Measurements from ENCODE around the gene GABBR2.

The GABBR2 gene

GRCh38 chr9:98625728-98626127, 83.0 kb downstream of the GABBR2 start:
- DNase-seq = no peak

- no peak for DNase-seq
Observed at GRCh38 chr9:98619788-98620187, 88.9 kb downstream of the GABBR2 start.

DNA sequence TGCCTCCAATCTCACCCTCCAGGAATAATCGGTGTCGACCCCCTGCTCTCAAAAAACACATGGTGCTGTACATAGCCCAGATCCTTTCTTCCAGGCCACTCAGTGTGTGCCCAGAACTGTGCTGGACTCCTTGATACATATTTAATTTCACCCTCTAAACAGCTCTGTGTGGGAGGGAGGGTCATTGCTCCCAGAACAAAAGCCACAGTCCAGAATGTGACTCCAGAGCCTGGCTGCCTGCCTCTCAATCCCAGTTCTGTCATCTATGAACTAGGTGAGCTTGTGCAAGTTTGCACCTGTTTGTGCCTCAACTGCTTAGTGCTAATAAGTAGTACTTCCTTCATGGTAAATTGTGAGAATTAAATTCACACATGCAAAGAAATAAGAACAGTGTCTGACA, 93.1 kb downstream of the GABBR2 start:
- DNase-seq = no peak

- DNase-seq = no peak
Observed at GRCh38 chr9:98614941-98615340, 93.8 kb downstream of the GABBR2 start.

GRCh38 chr9:98612061-98612752, 96.5 kb downstream of the GABBR2 start:
- no peak for DNase-seq

- no peak for DNase-seq
Observed at GRCh38 chr9:98611319-98611718, 97.4 kb downstream of the GABBR2 start.

- DNase-seq = no peak
Observed at GRCh38 chr9:98610711-98611110, 98.0 kb downstream of the GABBR2 start.

DNA sequence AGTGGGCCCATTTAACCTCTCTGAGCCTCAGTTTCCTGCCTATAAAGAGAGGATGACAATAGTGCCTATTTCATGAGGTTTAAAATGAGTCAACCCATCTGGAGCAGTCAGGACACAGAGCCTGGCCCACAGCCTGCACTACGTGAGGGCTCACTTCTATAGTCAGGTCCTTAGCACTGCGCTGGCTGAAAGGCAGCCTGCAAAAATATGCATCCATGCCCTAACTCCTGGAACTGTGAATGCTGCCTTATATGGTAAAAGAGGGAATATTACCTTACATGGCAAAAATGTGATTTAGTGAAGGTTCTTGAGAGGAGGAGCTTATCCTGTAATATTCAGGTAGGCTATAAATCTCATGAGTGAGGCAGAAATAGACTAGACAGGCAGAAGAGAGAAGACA, 98.5 kb downstream of the GABBR2 start:
- DNase-seq = no peak

DNA sequence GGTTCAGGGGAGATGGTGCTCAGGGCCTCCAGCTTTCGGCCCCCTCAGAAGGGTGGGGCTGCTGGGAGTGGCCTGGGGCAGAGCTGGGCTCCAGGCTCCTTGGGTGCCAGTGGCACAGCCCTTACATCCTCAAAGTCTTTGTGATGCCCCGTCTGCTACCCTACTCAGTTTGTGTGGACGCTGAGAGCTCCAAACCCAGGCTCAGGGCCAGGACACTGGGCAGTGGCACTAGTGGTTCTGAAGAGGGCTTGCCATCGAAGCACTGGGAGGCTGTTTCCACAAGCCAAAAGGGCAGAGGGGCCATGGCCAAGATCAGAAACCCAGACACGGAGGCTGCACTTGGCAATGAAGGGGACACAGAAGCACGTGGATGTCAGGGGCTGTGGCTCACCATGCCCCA, 99.1 kb downstream of the GABBR2 start:
- DNase-seq = no peak

DNA sequence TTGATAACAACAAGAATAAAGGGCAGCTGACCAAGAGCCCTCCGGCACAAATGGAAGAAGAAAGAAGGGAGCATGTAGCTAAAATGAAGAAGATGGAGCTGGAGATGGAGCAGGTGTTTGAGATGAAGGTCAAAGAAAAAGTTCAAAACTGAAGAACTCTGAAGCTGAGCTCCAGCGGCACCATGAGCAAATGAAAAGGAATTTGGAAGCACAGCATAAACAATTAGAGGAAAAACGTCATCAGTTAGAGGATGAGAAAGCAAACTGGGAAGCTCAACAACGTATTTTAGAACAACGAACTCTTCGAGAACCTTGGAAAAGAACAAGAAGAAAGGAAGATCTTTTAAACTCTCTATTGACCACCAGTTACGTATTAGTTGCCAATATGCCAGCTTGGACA, 100.9 kb downstream of the GABBR2 start:
- DNase-seq = no peak

GRCh38 chr9:98607152-98607551, 101.6 kb downstream of the GABBR2 start:
- no peak for DNase-seq

- no peak for DNase-seq
Observed at GRCh38 chr9:98606730-98607129, 102.0 kb downstream of the GABBR2 start.

DNA sequence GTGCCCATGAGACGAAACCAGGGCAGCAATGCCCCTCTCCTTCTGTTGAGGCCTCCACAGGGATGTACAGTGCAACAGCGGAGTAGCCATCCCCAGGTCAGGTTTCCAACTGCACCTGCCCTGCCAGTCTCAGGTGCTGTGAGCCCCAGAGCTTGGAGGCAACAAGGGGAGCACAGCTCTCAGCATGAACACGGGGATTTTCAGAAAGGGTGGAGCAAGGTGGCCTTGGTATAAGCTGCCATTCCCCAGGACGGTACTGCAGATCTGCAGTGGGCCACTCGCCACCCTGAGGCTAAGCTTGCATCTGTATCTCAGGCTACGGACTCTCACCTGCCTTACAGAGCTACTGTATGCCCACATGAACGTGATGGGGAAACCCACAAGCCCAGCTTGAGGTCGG, 103.6 kb downstream of the GABBR2 start:
- no peak for DNase-seq

GRCh38 chr9:98603821-98604383, 104.8 kb downstream of the GABBR2 start:
- no peak for DNase-seq

DNA sequence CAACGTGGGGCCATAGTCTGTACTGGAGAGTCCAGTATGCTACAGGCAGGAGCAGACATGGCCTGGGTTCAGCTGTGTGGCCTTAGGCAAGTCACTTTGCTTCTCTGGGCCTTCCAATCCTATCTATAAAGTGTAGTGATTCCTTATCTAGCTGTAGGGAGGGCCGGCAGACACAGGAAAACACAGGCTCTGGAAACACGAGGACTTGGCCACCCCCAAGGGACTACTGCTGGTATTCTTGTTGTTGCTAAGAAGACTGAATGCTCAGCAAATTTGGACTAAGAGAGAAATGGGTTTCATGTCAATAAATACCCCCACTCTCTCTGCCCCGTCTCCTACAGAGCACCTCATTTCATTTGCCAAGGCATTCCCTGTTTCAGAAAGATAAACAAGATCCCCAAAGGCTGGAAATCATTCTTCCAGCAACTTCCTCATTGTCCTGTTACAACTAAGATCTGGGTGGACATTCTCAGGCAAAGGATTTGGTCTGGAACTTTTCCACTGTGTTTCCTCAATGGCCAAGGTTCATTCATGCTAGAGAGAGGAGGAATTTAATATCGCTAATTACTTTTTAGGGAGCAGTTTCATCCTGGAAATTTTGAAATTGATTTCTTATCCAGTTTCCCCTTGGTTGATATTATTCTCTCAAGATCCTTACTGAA, 105.8 kb downstream of the GABBR2 start:
- no peak for DNase-seq

DNA sequence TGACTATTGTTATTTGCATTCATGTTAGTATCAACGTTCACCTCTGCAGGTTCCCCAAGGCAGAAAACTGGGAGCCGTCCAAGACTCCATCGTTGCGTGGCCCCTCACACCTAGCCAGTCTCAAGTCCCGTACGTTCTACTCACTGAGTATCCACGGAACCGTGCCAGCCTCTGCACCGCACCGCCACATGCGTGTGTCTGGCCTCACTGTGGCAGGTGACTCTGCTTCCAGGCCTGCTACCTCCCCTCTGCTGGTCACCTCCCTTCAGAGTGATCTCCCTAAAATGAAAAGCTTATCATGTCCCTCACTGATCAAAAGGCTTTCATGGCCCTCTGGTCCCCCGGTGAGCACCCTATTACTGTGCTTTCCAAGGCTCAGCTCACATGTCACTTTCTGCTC, 108.1 kb downstream of the GABBR2 start:
- no peak for DNase-seq

- DNase-seq = no peak
Observed at GRCh38 chr9:98599566-98600216, 109.0 kb downstream of the GABBR2 start.

GRCh38 chr9:98598861-98599260, 109.9 kb downstream of the GABBR2 start:
- no peak for DNase-seq

- DNase-seq = no peak
Observed at GRCh38 chr9:98597236-98597771, 111.4 kb downstream of the GABBR2 start.

DNA sequence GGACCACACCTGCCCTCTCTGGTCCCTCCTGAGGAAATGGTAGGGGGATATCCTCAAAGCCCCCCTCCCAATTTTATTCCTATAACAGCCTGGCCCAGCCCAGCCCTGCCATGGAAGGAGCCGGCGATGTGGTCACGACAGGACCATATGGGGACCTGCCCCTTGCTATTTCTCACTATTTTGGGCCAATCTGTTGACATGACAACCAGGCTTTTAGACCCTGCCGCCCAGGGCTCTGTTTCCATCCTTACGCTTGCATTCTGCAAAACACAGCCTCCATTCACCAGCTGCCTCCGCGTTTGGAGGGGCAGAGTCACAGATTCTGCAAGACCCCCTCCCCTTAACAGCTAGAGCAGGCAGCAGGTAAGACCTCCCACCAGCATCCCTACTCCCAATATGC, 112.2 kb downstream of the GABBR2 start:
- no peak for DNase-seq

- DNase-seq = no peak
Observed at GRCh38 chr9:98594546-98595160, 114.1 kb downstream of the GABBR2 start.

DNA sequence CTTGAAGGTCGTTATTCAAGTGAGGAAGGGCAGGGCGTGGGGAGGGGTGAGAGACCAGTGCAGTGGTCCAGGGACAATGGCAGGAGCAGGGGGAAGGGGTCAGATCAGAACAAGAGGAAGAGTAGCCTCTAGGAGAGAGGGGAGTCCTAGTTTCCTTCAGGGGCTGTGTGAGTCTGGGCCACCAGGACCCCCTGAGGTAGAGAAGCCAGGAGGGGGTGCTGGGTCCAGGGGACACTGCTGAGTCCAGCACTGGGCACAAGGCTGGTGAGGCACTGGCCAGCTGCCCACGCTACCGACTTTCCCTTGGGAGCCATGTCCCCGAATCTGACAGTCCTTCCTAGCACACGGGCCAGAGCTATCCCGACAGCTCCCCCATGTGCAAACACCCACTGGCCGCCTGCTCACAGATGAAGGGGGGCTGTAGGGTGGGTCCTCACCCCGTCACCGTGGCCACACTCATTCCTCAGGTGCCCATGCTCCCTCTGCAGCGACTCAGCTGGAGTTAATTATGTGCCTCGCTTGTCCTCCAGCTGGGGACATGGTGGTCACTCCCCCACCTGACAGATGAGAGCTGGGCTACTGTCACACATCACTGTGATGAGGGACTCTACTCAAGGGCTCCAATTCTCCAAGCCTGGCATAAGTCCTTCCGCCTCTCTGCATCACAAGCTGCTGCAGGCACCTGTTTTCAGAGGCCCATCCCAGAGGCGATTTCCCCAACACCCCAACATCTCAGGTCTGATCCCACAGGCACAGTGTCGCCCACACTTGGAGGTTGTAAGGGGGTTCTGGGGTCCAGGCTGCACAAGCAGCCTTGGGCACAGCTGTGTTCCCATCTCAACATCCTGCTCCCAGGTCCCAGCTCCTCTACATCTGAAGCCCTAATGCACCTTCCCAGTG, 115.1 kb downstream of the GABBR2 start:
- no peak for DNase-seq
